GM21526 (cell line): Measurements from ENCODE around the gene MELTF.

Experiments used
- ATAC-seq: cut with Tn5 transposase; IDR thresholded peaks from one replicate; pipeline ENCODE4 v1.9.1; 2021; ENCODE audit warnings: moderate library complexity; ENCODE audit not compliant: unreplicated experiment, low FRiP score

Gene MELTF

GRCh38 chr3:197010556-197011351, 18.9 kb downstream of the MELTF start:
- no peak for ATAC-seq

GRCh38 chr3:197009532-197010019, 20.0 kb downstream of the MELTF start:
- ATAC-seq, result no peak

GRCh38 chr3:197008436-197009209, 21.0 kb downstream of the MELTF start:
- no peak for ATAC-seq

GRCh38 chr3:197007953-197008352, 21.7 kb downstream of the MELTF start:
- ATAC-seq, result no peak

- no peak for ATAC-seq
These were observed 22.2 kb downstream of the MELTF start for GRCh38 chr3:197007296-197007940.

GRCh38 chr3:197006860-197007259, 22.8 kb downstream of the MELTF start:
- no peak for ATAC-seq

- ATAC-seq, result no peak
These were observed 23.2 kb downstream of the MELTF start for GRCh38 chr3:197006446-197006845.

- ATAC-seq, result no peak
These were observed 25.9 kb downstream of the MELTF start for GRCh38 chr3:197003461-197004385.

- ATAC-seq, result peak; percentile 59
These were observed 26.7 kb downstream of the MELTF start for GRCh38 chr3:197002701-197003454.

- no peak for ATAC-seq
These were observed 27.5 kb downstream of the MELTF start for GRCh38 chr3:197001972-197002700.

- ATAC-seq, result no peak
These were observed 28.3 kb downstream of the MELTF start for GRCh38 chr3:197001106-197001971.

GRCh38 chr3:197000211-197000610, 29.4 kb downstream of the MELTF start:
- ATAC-seq, result no peak

GRCh38 chr3:196998966-196999760, 30.5 kb downstream of the MELTF start:
- no peak for ATAC-seq

GRCh38 chr3:196997311-196997710, 32.3 kb downstream of the MELTF start:
- ATAC-seq, result no peak

GRCh38 chr3:196996454-196997265, 33.0 kb downstream of the MELTF start:
- no peak for ATAC-seq

GRCh38 chr3:196995646-196996355, 33.8 kb downstream of the MELTF start:
- no peak for ATAC-seq
